B cell (primary cell): Measurements from ENCODE around the gene ANAPC15. TPM values are rescaled to one million over a fixed set of nuclear protein-coding genes. Genes with fewer than 3 reads are reported as not detected.

Experiments
- polyA plus RNA-seq: library from polyadenylated mRNA; depleted of rRNA; stranded (reverse); fragments of >200 nt; gene quantifications from 2 replicates; pipeline ENCODE4 v1.2.3, GENCODE V29; 2012
- small RNA-seq: library from RNA; depleted of rRNA; stranded (forward); fragments of <200 nt; gene quantifications from one replicate; pipeline ENCODE3, GENCODE V24; 2012; ENCODE audit warnings: low replicate concordance, low read depth; ENCODE audit not compliant: insufficient read length
- total RNA-seq, 2 donors: library from RNA; stranded (reverse); fragments of 120-200 nt in 1 of 2; gene quantifications; 1 replicate in 1 of 2; 2 replicates in 1 of 2; pipeline versions ENCODE4 v1.2.3 to v1.2.4, GENCODE V29; 2013 to 2022

ANAPC15 gene
- total and polyA plus RNA-seq, 2 donors (not counting 1 experiment from before 2014, with no cell fraction given), result 27.1 to 27.7 TPM

Small RNAs within 50 kb of the gene (small RNA-seq; reads per million reads assigned to genes)
- not detected for gene MIR3165

Other genes with a start within 250 kb of the ANAPC15 start
- gene DEFB131B, start 234.2 kb downstream of the ANAPC15 start, total RNA-seq, result not detected in 2 replicates
- gene DEFB131B, start 234.2 kb downstream of the ANAPC15 start, polyA plus RNA-seq, result not detected in 2 replicates
- 33.2 and 34.2 TPM in 2 replicates for gene XNDC1N, start 184.1 kb downstream of the ANAPC15 start, total RNA-seq
- 5.8 and 6.6 TPM in 2 replicates for gene XNDC1N, start 184.1 kb downstream of the ANAPC15 start, polyA plus RNA-seq
- gene RNF121, start 183.6 kb downstream of the ANAPC15 start, total RNA-seq, result 54.5 and 56.0 TPM in 2 replicates
- gene RNF121, start 183.6 kb downstream of the ANAPC15 start, polyA plus RNA-seq, result 29.0 and 31.7 TPM in 2 replicates
- gene IL18BP, start 113.8 kb downstream of the ANAPC15 start, total RNA-seq, result 25.9 and 30.7 TPM in 2 replicates
- gene IL18BP, start 113.8 kb downstream of the ANAPC15 start, polyA plus RNA-seq, result 23.3 and 37.3 TPM in 2 replicates
- 297 and 300 TPM in 2 replicates for gene NUMA1, start 32.2 kb downstream of the ANAPC15 start, total RNA-seq
- 168 and 186 TPM in 2 replicates for gene NUMA1, start 32.2 kb downstream of the ANAPC15 start, polyA plus RNA-seq
- 5.5 and 7.7 TPM in 2 replicates for gene LRRC51, start 31.8 kb downstream of the ANAPC15 start, total RNA-seq
- gene LRRC51, start 31.8 kb downstream of the ANAPC15 start, polyA plus RNA-seq, result 1.3 and 1.4 TPM in 2 replicates
- gene LAMTOR1, start 9.4 kb downstream of the ANAPC15 start, total RNA-seq, result 71.0 and 78.4 TPM in 2 replicates
- gene LAMTOR1, start 9.4 kb downstream of the ANAPC15 start, polyA plus RNA-seq, result 71.6 and 104 TPM in 2 replicates
- gene TOMT, start 6.8 kb downstream of the ANAPC15 start, total RNA-seq, result not detected in 2 replicates
- not detected in 2 replicates for gene TOMT, start 6.8 kb downstream of the ANAPC15 start, polyA plus RNA-seq
- not detected in 2 replicates for gene FOLR3, start 23.0 kb upstream of the ANAPC15 start, total RNA-seq
- gene FOLR3, start 23.0 kb upstream of the ANAPC15 start, polyA plus RNA-seq, result 0.10 and 0.17 TPM in 2 replicates
- gene FOLR1, start 79.4 kb upstream of the ANAPC15 start, total RNA-seq, result not detected in 2 replicates
- not detected in 2 replicates for gene FOLR1, start 79.4 kb upstream of the ANAPC15 start, polyA plus RNA-seq
- 0.75 and 1.5 TPM in 2 replicates for gene FOLR2, start 104.1 kb upstream of the ANAPC15 start, total RNA-seq
- gene FOLR2, start 104.1 kb upstream of the ANAPC15 start, polyA plus RNA-seq, result 0.50 and 4.7 TPM in 2 replicates
- gene INPPL1, start 112.1 kb upstream of the ANAPC15 start, total RNA-seq, result 188 and 205 TPM in 2 replicates
- gene INPPL1, start 112.1 kb upstream of the ANAPC15 start, polyA plus RNA-seq, result 208 and 235 TPM in 2 replicates
- not detected in 2 replicates for gene PHOX2A, start 131.5 kb upstream of the ANAPC15 start, total RNA-seq
- gene PHOX2A, start 131.5 kb upstream of the ANAPC15 start, polyA plus RNA-seq, result not detected in 2 replicates